Stimulated activated CD8-positive, alpha-beta memory T cell treated with anti-CD3 and anti-CD28 coated beads, Interleukin-4, amount 100 ng/mL, for 1 hour (primary cell): ENCODE data around the gene ZNF536.

Experiments used
- DNase-seq, 2 donors: peaks; one replicate each; pipeline ENCODE4 v3.0.0-alpha.2; 2020; ENCODE audit warnings: low read depth in 2 of 2, low spot score in 1 of 2

The ZNF536 gene

GRCh38 chr19:30593975-30594745 is 222.0 kb downstream of the ZNF536 start:
- no peak for DNase-seq

- DNase-seq = no peak
Measured at GRCh38 chr19:30596268-30596667, 224.1 kb downstream of the ZNF536 start.

GRCh38 chr19:30596813-30597399 is 224.7 kb downstream of the ZNF536 start:
- DNase-seq = no peak

- no peak for DNase-seq
Measured at GRCh38 chr19:30598688-30599087, 226.5 kb downstream of the ZNF536 start.

- no peak for DNase-seq
Measured at GRCh38 chr19:30602661-30603350, 230.6 kb downstream of the ZNF536 start.

GRCh38 chr19:30604657-30605056 is 232.5 kb downstream of the ZNF536 start:
- no peak for DNase-seq

GRCh38 chr19:30605333-30605732 is 233.1 kb downstream of the ZNF536 start:
- no peak for DNase-seq

GRCh38 chr19:30606114-30607050 is 234.2 kb downstream of the ZNF536 start:
- no peak for DNase-seq
